ENCODE data around the gene HK2. TPM values are rescaled to one million over a fixed set of nuclear protein-coding genes. Genes with fewer than 3 reads are reported as not detected.

The HK2 gene
- total RNA-seq, 1 donor from 2014 or later = 27.6 TPM

DNA sequence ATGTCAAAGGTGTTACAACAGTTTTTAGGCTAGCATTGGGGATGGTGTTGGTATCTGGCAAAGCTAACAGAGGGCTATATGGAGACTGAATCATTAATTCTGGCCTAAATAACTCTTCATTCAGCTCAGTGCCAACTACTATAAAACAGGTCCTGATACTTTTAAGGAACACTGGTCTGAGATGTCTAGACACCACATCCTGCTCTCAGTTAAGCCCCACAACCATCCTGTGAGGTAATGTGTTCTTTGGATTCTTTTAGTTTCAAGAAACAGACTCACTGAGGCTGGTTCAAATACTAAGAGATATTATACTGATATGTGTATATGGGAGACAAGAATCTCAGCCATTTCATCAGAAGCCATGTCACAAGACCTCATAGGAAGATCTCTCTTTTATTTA is 14.2 kb upstream of the HK2 start:
- no peaks in the 10 kb centered on the region for H3K36me3 Mint-ChIP-seq

DNA sequence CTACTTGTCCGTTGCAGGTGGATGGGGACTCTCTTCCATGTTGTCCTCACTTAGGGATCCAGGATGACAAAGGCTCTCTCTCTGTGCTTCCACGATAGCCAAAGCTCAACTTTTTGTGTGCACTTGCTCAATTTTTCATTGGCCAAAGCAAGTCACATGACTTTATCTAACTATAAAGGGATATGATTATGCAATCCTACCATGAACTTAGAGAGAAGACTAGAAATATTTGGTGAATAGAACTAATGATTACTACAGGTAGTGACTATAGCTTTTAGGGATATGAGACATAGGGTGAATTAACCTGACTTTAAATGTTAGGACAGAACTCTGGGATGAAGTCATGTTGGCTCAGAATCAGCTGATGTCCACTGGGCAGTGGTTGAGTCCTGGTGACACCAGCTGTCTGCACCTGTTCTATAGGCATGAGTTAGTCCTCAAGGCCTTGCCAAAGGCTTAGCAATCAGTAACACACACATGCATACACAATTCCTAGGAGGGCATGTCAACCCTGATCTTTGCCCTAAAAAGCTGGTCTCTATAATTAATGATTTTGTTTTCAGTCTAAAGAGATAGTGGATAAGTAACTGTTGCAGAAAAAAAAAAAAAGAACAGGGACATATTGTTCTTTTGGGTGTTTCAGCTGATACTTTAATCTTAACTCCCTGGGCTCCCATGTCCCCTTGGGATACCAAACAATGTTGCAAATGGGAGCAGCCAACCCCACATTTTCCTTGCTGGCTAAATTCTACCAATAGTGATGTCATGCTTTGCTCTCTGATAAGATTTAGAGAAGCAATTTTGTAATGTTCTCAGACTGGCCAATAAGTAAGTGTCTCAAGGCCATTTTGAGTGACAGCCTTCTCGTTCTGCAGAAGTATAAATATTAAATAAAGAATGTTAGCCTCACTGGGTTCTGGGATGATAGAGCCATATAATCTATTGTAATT is 12.5 kb upstream of the HK2 start:
- Mint-ChIP-seq H3K4me1 (ENCODE audit: unreplicated experiment) (peaks cover 13% of the 10 kb centered on the region), H3K27me3 (peaks cover 1% of the 10 kb centered on the region), H3K27ac (no peak overlapping the region)

More for the DNA sequence above, 14.2 kb upstream of the HK2 start:
- Mint-ChIP-seq H3K4me3 (no peak overlapping the region), H3K4me1 (ENCODE audit: unreplicated experiment) (peaks cover 14% of the 10 kb centered on the region), H3K27ac (no peak overlapping the region), H3K27me3 (peaks cover 3% of the 10 kb centered on the region), H3K9me3 (no peaks in the 10 kb centered on the region)
- TF ChIP-seq, protein P1, sequence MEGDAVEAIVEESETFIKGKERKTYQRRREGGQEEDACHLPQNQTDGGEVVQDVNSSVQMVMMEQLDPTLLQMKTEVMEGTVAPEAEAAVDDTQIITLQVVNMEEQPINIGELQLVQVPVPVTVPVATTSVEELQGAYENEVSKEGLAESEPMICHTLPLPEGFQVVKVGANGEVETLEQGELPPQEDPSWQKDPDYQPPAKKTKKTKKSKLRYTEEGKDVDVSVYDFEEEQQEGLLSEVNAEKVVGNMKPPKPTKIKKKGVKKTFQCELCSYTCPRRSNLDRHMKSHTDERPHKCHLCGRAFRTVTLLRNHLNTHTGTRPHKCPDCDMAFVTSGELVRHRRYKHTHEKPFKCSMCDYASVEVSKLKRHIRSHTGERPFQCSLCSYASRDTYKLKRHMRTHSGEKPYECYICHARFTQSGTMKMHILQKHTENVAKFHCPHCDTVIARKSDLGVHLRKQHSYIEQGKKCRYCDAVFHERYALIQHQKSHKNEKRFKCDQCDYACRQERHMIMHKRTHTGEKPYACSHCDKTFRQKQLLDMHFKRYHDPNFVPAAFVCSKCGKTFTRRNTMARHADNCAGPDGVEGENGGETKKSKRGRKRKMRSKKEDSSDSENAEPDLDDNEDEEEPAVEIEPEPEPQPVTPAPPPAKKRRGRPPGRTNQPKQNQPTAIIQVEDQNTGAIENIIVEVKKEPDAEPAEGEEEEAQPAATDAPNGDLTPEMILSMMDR (conservative IDR thresholded peaks at IDR 0.05) = no peak
- DNase-seq (ENCODE audit: extremely low spot score, unreplicated experiment) = no peak

DNA sequence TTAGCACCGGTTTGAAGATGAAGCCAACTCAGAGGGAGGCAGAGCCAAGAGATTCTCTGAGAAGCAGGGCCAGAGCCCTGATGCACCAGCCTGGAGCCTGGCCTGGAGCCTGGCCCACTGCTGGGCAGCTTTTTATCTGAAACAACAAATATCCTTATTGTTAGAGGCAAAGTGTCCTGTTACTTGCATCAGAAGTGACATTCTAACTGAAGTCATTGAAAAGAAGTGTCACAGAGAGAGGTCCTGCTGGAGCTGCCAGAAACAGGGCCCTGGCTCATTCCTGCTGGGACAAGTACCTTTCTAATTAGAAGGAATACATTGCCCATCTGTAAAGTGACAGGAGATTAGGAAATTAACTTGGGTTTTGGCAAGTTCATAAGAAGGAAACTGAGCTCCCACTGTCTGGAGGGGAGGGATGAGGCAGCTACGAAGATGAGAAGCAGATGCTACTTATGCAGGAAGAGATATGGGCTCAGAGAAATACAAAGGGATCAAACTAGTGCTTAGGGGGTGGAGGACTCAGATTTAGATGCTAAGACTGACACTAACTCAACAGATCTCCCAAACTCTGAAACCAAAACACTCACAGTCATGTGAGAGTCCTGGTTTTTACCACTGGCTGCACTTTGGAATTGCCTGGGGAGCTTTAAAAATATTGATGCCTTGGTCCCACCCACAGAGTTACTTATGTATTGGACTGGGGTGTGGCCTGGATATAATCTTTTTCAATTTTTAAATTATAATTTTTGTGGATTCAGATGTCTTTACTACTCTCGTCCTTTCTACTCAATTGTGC is 11.0 kb upstream of the HK2 start:
- Mint-ChIP-seq H3K36me3 (no peaks in the 10 kb centered on the region), H3K27me3 (peaks cover 4% of the 10 kb centered on the region), H3K4me1 (ENCODE audit: unreplicated experiment) (peaks cover 6% of the 10 kb centered on the region), H3K9me3 (no peaks in the 10 kb centered on the region), H3K27ac (no peak overlapping the region), H3K4me3 (no peak overlapping the region)
- no peak for DNase-seq (ENCODE audit: extremely low spot score, unreplicated experiment)
- TF ChIP-seq, protein P1 (conservative IDR thresholded peaks at IDR 0.05) = no peak

More for the DNA sequence above, 12.5 kb upstream of the HK2 start:
- H3K9me3 Mint-ChIP-seq = no peaks in the 10 kb centered on the region
- H3K36me3 Mint-ChIP-seq = no peaks in the 10 kb centered on the region
- no peak overlapping the region for H3K4me3 Mint-ChIP-seq
- DNase-seq (ENCODE audit: extremely low spot score, unreplicated experiment) = no peak
- TF ChIP-seq, protein P1 (conservative IDR thresholded peaks at IDR 0.05) = no peak

DNA sequence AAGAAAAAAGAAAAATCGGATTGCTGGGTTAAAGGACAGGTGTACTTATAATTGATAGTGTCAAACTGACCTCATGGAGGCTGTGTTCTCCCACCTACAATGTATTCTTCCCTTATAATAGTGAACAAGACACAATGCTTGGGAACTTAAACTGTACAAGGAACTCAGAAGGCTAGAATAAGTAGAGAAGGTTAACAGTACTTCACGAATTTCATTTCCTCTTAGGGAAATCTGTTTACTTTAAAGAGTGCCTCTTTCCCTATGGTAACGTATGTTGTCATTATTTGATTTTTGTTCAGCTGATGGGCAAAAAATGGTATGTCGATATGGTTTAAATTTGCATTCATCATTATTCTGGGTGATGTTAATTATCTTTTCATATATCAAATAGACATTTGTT is 9.2 kb upstream of the HK2 start:
- H3K4me1 Mint-ChIP-seq (ENCODE audit: unreplicated experiment) = peaks cover 6% of the 10 kb centered on the region
- H3K36me3 Mint-ChIP-seq = no peaks in the 10 kb centered on the region
- no peaks in the 10 kb centered on the region for H3K9me3 Mint-ChIP-seq
- no peak overlapping the region for H3K4me3 Mint-ChIP-seq
- no peak for DNase-seq (ENCODE audit: extremely low spot score, unreplicated experiment)
- H3K27ac Mint-ChIP-seq = no peak overlapping the region
- H3K27me3 Mint-ChIP-seq = peaks cover 10% of the 10 kb centered on the region
- TF ChIP-seq, protein P1 (conservative IDR thresholded peaks at IDR 0.05) = no peak

DNA sequence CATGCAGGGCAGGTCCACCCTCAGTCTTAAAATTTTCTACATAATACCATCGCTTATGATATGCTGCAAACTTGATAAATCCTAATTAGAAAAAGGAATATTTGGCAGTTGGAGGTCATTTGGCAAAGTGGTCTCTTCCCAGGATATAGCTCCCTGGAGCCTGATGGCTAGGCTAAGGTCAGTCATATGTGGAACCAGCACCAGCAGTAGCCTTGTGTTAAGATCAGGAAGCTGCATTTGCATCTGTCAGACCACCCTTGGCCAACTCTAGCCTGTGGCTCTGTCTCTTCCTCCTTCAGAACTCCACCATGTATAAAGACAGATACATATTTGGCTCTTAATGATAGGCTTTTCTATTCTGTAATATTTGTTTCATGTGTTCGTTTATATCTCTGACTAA is 5.4 kb upstream of the HK2 start:
- peaks cover 26% of the 10 kb centered on the region for H3K27me3 Mint-ChIP-seq
- H3K4me3 Mint-ChIP-seq = no peak overlapping the region
- no peaks in the 10 kb centered on the region for H3K4me1 Mint-ChIP-seq (ENCODE audit: unreplicated experiment)
- DNase-seq (ENCODE audit: extremely low spot score, unreplicated experiment) = no peak
- H3K9me3 Mint-ChIP-seq = no peaks in the 10 kb centered on the region
- H3K36me3 Mint-ChIP-seq = no peaks in the 10 kb centered on the region
- no peak overlapping the region for H3K27ac Mint-ChIP-seq
- TF ChIP-seq, protein P1 (conservative IDR thresholded peaks at IDR 0.05) = no peak

All from type B pancreatic cell (in vitro differentiated cells).